Measurements from ENCODE around the gene PTPRN. TPM values are rescaled to one million over a fixed set of nuclear protein-coding genes. Genes with fewer than 3 reads are reported as not detected.

Gene PTPRN
- total and polyA plus RNA-seq, 2 of the 8 experiments (the other 6 are each of a cell fraction or from before 2014, with no cell fraction given), result 5.4 to 8.2 TPM

DNA sequence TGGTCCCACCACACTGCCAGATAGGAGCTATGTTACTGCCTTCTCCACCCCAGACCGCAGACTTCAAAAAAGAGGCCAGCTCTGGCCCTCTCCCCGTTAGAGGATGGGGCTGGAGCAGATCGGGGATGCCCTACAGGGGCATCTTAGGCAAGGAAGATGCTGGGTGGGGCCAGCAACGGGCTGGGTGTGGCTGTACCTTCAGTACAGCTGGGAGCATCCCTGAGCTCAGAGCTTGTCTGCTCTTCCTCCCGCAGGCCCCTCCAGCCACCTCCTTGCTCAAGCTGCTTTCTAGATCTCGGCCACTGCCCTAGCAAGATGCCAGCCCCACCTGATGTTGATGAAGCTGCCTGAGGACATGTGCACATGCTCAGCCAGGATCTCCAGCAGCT, 9.8 kb downstream of the PTPRN start:
- DNase-seq (ENCODE audit: low read depth in 1 of 2, low spot score in 2 of 2), result no peak
- Histone ChIP-seq H4K5ac (ENCODE audit: insufficient read length, low read depth, low read length) (no peak overlapping the region), H2AFZ (ENCODE audit: low read length) (no peak overlapping the region), H3K4ac (replicated peaks; ENCODE audit: insufficient read length, low read depth, low read length) (no peak overlapping the region), H2BK12ac (ENCODE audit: low read depth, low read length) (no peak overlapping the region), H3K27ac (ENCODE audit: low read depth, low read length) (no peak overlapping the region), H3K4me2 (ENCODE audit: insufficient read depth in 1 of 2, low read depth in 2 of 2, low read length in 2 of 2) (no peak overlapping the region), H3K23ac (ENCODE audit: insufficient read length) (no peak overlapping the region), H4K20me1 (replicated peaks in 1 of 2; ENCODE audit: control insufficient read depth in 1 of 2, insufficient read depth in 2 of 2, low read length in 2 of 2) (no peaks in the 10 kb centered on the region), H3K9ac (replicated peaks in 1 of 4; ENCODE audit: extremely low read depth in 1 of 4, low read depth in 3 of 4, low read length in 3 of 4) (no peak overlapping the region), H3K23me2 (ENCODE audit: low read depth, low read length) (peaks cover under 1% of the 10 kb centered on the region; the same call in 1 of the 2 replicates), H3K36me3 (ENCODE audit: control insufficient read depth in 2 of 4, insufficient read depth in 4 of 4, low read length in 3 of 4) (no peaks in the 10 kb centered on the region), H2AK5ac (ENCODE audit: low read depth, low read length) (no peak overlapping the region), H2BK5ac (ENCODE audit: low read depth, low read length) (no peak overlapping the region), H3K4me3 (ENCODE audit: extremely low read depth in 1 of 4, insufficient read depth in 2 of 4, low read depth in 3 of 4, low read length in 4 of 4) (no peak overlapping the region), H3K18ac (ENCODE audit: extremely low read depth, low read length) (no peak overlapping the region), H4K8ac (ENCODE audit: extremely low read depth, insufficient read depth, low read length) (0 out of 2 replicates have a peak overlapping the region, but pooled peaks have one; percentile 4), H3K14ac (ENCODE audit: insufficient read length) (no peak overlapping the region), H4K91ac (replicated peaks; ENCODE audit: insufficient read length, low read length) (no peak overlapping the region), H3K79me2 (ENCODE audit: control insufficient read depth in 1 of 2, insufficient read depth in 2 of 2, low read length in 2 of 2) (no peaks in the 10 kb centered on the region), H3K56ac (replicated peaks; ENCODE audit: insufficient read length, low read depth, low read length) (no peak overlapping the region), H2BK120ac (replicated peaks; ENCODE audit: low read depth, low read length) (no peak overlapping the region), H3K4me1 (replicated peaks in 1 of 4; ENCODE audit: control insufficient read depth in 3 of 4, insufficient read depth in 4 of 4, low read length in 3 of 4) (peaks cover 0 to 4% (median 3%) of the 10 kb centered on the region in 4 experiments; a peak in 4 of 7 replicates), H3K9me3 (ENCODE audit: insufficient read depth in 2 of 2, low read depth in 1 of 2, low read length in 1 of 2) (no peaks in the 10 kb centered on the region), H3K79me1 (ENCODE audit: low read depth, low read length) (no peaks in the 10 kb centered on the region; the same call in 1 of the 2 replicates), H3K27me3 (replicated peaks in 1 of 4; ENCODE audit: control insufficient read depth in 3 of 4, extremely low read depth in 1 of 4, insufficient read depth in 3 of 4, low read length in 3 of 4) (peaks cover 0 to 28% (median 15%) of the 10 kb centered on the region in 4 experiments; a peak in 6 of 7 replicates), H2BK20ac (ENCODE audit: low read length) (peak overlapping the region; percentile 6; the same call in 1 of the 2 replicates), H2BK15ac (ENCODE audit: low read length) (no peak overlapping the region)
- TF ChIP-seq, protein P1, sequence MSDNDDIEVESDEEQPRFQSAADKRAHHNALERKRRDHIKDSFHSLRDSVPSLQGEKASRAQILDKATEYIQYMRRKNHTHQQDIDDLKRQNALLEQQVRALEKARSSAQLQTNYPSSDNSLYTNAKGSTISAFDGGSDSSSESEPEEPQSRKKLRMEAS (IDR thresholded peaks at IDR 0.05), result no peak
- TF ChIP-seq POLR2A (IDR thresholded peaks at IDR 0.05; ENCODE audit: control extremely low read depth in 1 of 2, low read depth in 2 of 2, low read length in 2 of 2) (no peak), TAF1 (IDR thresholded peaks at IDR 0.05; ENCODE audit: low read depth, low read length) (no peak), POU5F1 (IDR thresholded peaks at IDR 0.05; ENCODE audit: low read depth, low read length) (no peak), CBX8 (IDR thresholded peaks at IDR 0.05; ENCODE audit: borderline replicate concordance, low read depth, low read length) (no peak), USF2 (IDR thresholded peaks at IDR 0.05; ENCODE audit: low read length) (no peak), CHD2 (IDR thresholded peaks at IDR 0.05; ENCODE audit: low read length) (no peak), TBP (IDR thresholded peaks at IDR 0.05; ENCODE audit: low read depth, low read length) (no peak), JUND (IDR thresholded peaks at IDR 0.05; ENCODE audit: low read length) (no peak), SP1 (IDR thresholded peaks at IDR 0.05; ENCODE audit: low read depth, low read length) (no peak), SAP30 (IDR thresholded peaks at IDR 0.05; ENCODE audit: insufficient read depth, insufficient replicate concordance, low read length) (no peak), GTF2F1 (IDR thresholded peaks at IDR 0.05; ENCODE audit: borderline replicate concordance, low read depth, low read length) (no peak)
- FAIRE-seq, result no peak
- ChIA-PET POLR2A (ENCODE audit: partially characterized antibody) (interaction anchor here (1.0 to 3.7 kb wide), 4 partner anchors 12 to 80 kb away, joined by 3 to 19 read pairs (median 5); partner anchors contain the start of genes ABCB6, GLB1L and STK16), CTCF (ENCODE audit: partially characterized antibody) (interaction anchor here (0.6 to 13.4 kb wide), 46 partner anchors 7 to 297 kb away, joined by 3 to 118 read pairs (median 4); partner anchors contain the start of genes DNAJB2, GLB1L, PTPRN and SLC23A3)
- WGBS, 2 experiments (ENCODE audit: extremely low coverage in 1 of 2, insufficient coverage in 1 of 2, insufficient read length in 1 of 2, insufficient replicate concordance in 2 of 2, low coverage in 1 of 2, low lambda C conversion rate in 2 of 2, missing lambda C conversion rate in 1 of 2), result 82% methylated on average over 6 of the region's 6 CpGs; no CpG with 5 or more reads in 1 of the 2 experiments
